Fibroblast of skin of right quadriceps (primary cell): ENCODE data around the gene MBNL1.
"Not testable (repeated sequence)": the region's sequence is repeated elsewhere in the genome, so short reads cannot be mapped to it uniquely, and the experiment has no call there.

Experiments used
- DNase-seq: peaks from one replicate; pipeline ENCODE4 v3.0.0-alpha.2; 2013

MBNL1 gene

GRCh38 chr3:152321955-152322377, 53.2 kb downstream of the MBNL1 start:
- no peak for DNase-seq

DNA sequence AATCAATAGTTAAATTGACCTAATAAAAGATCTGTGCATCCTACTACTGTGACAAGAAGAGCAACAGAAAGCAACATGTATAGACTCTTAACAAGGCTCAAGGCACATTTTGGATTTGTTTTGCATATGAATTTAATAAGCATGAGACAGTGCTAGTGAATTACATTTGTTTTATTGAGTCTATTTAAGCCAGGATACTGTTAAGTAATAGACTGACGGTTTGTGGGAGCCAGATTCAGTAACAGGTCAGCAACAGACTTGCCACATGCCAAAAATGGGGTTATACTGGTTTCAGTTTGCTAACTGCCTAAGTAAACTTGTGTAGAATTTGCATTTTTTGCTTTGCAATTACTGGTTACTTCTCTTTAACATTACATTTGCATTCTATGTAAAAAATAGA, 54.0 kb downstream of the MBNL1 start:
- no peak for DNase-seq

- no peak for DNase-seq
Observed at GRCh38 chr3:152323834-152324233, 55.1 kb downstream of the MBNL1 start.

DNA sequence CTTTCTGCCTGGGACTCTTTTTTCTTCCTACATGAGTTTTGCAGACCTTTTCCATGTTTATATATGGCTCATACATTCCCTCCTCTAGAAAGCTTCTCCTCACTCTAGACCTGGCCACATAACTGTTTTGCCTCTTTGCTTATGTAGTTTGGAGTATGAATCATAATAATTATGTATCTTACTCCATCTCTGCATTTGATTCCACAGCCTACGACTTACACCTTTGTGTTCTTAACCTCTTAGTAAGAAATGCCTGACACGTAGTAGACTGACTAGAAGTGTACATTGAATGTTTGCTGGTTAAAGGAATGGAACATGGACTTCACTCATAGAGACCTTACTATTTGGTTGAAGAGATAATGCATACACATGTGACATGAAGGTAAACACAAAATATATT, 56.4 kb downstream of the MBNL1 start:
- no peak for DNase-seq

GRCh38 chr3:152327203-152327602, 58.5 kb downstream of the MBNL1 start:
- no peak for DNase-seq

DNA sequence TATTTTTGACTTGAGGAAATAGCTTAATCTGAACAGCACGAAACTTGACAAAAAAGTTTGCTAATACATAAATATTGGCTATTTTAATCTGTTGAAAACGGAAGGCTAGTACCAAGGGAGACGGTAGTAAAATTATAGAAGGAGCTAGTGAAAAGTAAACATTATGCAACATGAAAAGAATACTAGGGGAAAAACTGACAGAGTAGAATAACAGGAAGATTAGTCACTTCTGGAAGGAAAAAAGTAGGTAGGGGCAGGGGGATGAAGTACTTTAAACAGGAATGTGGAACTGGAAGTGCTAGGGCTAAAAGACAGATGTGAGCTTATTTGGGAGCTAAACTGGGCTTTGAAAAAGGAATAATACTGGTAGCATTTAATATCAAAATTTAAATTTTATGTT, 60.1 kb downstream of the MBNL1 start:
- peak; percentile 87 for DNase-seq

GRCh38 chr3:152330559-152330958, 61.8 kb downstream of the MBNL1 start:
- DNase-seq, result no peak

DNA sequence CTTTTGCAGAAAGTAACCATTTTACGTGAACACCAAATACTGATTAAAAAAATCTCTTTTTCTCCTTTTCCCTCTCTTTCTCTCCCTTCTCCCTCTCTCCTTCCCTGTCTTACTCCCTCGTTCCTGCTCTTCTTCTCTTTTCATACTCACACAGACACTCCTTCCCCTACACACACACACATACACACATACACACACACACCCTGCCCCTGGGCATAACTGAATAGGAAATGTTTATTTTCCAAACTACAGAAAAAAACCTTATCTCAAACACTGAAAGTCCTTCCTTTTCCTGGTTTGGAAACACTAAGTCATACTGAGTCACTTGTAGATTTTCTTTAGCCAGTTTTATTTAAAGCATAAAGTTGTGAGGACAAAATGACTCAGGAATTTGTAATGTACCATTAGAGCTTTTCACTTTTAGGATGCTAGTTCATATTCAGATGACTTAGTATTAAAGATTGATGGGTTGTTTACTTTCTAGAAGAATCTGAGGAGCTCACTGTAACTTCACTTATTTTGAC, 62.4 kb downstream of the MBNL1 start:
- peak; percentile 85 for DNase-seq

GRCh38 chr3:152331998-152332397, 63.3 kb downstream of the MBNL1 start:
- DNase-seq, result no peak

DNA sequence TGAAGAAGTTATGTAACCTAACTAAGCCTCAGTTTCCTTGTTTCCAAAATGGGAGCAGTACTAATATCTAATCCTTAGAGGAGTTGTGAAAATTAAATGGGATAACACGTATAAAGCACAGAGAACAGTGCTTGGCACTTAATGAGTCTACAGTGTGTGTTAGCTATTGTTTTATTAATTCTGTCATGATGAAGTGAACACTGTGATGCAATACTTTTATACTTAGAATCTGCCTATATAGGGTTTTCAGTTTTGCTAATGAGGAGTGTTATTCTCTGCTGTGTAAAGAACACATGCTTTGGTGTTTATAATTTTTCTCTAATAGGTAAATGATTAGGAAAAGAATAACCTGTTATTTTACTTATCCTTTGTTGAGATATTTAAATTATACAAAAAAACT, 65.2 kb downstream of the MBNL1 start:
- no peak for DNase-seq

DNA sequence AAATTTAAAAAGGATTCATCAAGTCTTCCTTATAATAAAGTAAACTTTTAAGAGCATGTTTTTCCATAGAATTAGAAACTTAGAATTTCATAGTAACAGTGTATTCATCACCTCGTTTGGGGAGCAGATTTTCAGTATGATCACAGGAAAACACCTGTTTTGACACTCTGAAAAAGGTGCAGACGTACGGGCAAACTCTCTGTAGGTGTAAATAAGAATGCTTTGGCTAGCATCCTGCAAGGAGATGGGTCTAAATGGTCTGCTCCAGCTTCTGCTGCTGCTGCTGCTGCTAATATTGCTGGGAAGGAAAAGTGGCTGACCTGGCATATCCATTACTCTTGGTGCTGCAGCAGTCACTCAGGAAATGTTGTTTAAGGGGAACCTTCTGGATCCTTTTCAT, 66.0 kb downstream of the MBNL1 start:
- no peak for DNase-seq

GRCh38 chr3:152335273-152335672, 66.5 kb downstream of the MBNL1 start:
- no peak for DNase-seq

DNA sequence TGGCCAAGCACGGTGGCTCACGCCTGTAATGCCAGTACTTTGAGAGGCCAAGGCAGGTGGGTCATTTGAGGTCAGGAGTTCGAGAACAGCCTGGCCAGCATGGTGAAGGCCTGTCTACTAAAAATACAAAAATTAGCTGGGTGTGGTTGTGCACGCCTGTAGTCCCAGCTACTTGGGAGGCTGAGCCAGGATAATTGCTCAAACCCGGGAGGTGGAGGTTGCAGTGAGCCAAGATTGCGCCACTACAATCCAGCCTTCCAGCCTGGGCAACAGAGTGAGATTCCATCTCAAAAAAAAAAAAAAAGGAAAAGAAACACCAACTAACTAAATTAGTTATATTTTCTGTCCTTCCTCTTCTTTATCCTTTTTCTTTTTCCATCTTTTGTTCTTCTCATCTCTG, 68.6 kb downstream of the MBNL1 start:
- not testable (repeated sequence) for DNase-seq

DNA sequence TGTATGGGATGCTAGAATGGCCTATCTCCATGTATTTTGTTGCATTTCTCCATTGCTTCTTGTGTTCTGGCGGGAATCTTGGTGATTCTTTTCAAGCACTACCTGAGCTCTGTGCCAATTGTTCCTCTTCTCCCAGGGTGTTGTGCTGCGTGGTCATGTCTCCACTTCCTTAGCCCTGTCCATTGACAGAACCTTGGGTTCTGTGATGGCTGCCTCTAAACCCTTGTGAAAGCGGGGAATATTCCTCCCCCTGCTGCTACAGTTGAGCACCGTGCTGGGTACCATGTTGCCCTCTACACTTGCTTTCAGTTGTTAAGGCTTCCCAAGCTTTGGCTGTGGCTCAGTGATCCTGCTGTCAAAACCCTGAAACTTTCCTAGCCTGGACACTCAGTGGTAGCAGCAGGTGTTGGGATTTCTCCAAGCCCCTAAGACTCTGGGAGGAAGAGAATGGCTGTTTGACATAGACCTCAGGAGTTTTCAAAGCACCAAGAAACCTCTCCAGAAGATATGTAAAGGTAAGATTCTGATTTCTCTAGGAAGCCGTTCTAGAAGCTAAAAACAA, 69.5 kb downstream of the MBNL1 start:
- DNase-seq, result no peak

DNA sequence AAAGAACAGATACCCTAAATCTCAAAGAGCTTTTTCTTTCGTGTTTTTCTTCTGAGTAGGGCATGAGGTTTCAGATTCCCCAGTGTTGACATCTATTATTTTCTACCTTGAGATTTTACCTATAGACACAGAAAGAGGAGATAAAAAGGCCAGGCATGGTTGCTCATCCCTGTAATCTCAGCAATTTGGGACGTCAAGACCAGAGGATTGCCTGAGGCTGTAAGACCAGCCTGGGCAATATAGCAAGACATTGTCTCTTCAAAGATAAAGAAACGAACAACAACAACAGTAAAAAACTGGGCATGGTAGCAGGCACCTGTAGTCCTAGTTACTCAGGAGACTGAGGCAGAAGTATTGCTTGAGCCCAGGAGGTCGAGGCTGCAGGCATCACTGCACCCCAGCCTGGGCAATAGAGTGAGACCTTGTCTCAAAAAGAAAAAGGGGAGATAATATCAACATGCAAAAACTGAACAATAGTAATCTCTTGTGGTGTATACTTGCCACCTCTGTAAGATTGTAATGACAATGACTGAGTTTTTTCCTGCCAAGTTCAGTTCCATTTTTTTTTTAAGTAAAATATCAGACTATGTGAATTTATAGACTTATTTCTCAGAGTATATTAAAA, 71.3 kb downstream of the MBNL1 start:
- DNase-seq, result no peak

DNA sequence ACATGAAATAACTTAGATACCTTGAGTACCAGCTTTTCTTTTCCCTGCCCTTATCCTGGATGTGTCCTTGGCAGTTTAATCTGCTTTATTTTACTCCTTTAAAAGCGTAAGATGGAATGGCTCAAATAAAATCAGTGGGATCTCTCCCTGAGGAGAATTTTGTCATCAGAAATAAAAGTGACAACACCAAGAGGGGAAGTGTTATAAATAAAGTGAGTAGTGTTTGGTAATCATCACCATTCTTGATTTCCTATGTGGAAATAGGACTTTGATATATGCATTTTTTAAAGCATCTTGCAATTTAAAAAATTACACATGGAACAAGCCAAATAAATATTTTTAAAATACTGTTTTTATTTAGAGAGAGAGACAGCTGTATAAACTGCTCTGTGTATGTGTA, 76.5 kb downstream of the MBNL1 start:
- no peak for DNase-seq

GRCh38 chr3:152346058-152346457, 77.3 kb downstream of the MBNL1 start:
- DNase-seq, result no peak

GRCh38 chr3:152346740-152347139, 78.0 kb downstream of the MBNL1 start:
- no peak for DNase-seq

DNA sequence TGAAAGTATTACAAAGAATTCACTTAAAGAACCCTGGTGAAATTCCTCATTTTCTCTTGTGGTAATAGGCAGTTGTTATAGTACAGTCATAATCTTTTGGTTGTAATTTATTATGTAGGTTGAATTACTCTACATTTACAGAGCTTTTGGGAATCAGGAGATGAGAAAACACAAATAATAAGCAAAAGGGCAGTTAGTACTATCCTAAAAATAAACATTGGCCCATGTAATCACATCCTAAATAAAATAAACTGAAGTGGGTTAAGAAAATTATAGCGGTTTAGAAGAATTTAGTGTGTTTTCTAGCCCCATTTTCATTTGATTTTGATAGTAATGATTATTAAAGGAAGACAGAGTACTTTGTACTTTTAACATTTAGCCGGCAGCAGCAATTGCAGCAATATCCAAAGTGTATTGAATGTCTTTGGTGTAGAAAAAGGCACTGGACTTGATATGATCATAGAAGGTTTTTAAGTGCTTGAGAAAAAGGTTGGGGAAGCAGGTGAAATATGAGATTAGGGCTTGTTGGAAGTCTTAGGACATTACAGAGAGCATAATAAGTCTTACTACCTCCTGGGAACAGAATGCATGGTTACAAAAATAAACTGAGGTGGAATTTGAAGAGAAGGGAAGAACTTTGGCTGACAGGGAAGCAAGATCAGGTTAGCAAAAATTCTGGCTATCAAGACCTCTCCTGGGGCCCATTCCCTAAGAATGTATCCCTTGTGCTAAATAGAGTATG, 79.9 kb downstream of the MBNL1 start:
- peak; percentile 17 for DNase-seq

- peak; percentile 44 for DNase-seq
Observed at GRCh38 chr3:152349392-152349791, 80.7 kb downstream of the MBNL1 start.

DNA sequence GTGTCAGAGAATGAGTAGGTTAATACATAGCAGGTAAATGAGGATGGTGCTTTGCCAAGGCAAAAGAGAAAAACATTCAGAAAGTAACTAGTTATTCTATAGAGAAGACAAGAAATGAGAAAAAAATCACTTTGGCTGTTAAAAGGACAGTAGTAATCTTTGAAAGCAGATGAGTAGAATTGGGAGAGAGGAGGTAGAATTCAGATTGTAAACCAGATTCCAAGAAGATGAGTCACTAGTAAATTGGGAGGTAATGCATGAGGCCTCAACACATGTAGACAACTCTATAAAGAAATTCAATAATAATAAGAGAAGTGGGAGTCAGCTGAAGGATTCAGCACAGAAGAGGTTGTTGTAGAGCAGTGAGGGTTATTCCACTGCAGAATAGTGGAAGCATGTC, 81.4 kb downstream of the MBNL1 start:
- DNase-seq, result peak; percentile 63

GRCh38 chr3:152350776-152351175, 82.0 kb downstream of the MBNL1 start:
- DNase-seq, result no peak

GRCh38 chr3:152352554-152352953, 83.8 kb downstream of the MBNL1 start:
- peak; percentile 30 for DNase-seq

- DNase-seq, result no peak
Observed at GRCh38 chr3:152353578-152353977, 84.8 kb downstream of the MBNL1 start.
